ENCODE measurements around the gene SUCNR1. TPM values are rescaled to one million over a fixed set of nuclear protein-coding genes. Genes with fewer than 3 reads are reported as not detected.
A peak's percentile ranks its signal among the peaks of the same experiment; 100 is the strongest.

SUCNR1 gene
- total and polyA plus RNA-seq, 4 donors = 0.16 to 2.5 (median 1.1) TPM

DNA sequence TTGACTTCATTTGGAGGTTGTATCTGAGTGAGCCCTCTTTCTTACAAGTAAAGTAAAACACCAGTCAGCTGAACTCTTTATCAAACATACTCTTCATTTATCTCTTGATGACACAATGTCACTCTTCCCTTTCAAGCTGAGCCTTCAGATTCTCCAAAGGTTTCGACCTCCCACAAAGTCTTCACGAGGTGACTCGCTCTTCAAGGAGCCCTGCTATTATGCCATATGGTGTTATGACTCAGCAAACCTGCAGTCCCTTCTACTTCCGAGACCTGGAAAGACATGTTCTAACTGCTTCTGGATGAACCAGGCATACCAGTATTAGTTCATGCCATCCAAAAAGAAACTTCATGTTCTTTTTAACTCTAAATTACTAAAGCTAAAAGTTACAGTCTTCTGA, 36.4 kb upstream of the SUCNR1 start:
- 22 to 36% methylated on average over 4 of the region's 4 CpGs for WGBS, 2 donors
- H3K9me3 ChIP-seq (ENCODE audit: control insufficient read depth in 4 of 4, insufficient read depth in 3 of 4, low read length in 3 of 4) = no peaks in the 10 kb centered on the region
- no peaks in the 10 kb centered on the region for H3K36me3 ChIP-seq (ENCODE audit: control insufficient read depth in 4 of 4, insufficient read depth in 4 of 4, low read length in 4 of 4)
- H3K27me3 ChIP-seq (ENCODE audit: control insufficient read depth in 3 of 3, insufficient read depth in 3 of 3, low read length in 2 of 3) = no peaks in the 10 kb centered on the region
- peak; percentile 64 for ATAC-seq (ENCODE audit: insufficient read depth, low FRiP score)
- no peak overlapping the region for H3K27ac ChIP-seq (ENCODE audit: low read depth in 1 of 2, low read length in 1 of 2)
- no peak overlapping the region for H3K4me3 ChIP-seq
- DNase-seq = peak in 2 of 3 donors; percentile 26 to 29
- TF ChIP-seq, protein P1, sequence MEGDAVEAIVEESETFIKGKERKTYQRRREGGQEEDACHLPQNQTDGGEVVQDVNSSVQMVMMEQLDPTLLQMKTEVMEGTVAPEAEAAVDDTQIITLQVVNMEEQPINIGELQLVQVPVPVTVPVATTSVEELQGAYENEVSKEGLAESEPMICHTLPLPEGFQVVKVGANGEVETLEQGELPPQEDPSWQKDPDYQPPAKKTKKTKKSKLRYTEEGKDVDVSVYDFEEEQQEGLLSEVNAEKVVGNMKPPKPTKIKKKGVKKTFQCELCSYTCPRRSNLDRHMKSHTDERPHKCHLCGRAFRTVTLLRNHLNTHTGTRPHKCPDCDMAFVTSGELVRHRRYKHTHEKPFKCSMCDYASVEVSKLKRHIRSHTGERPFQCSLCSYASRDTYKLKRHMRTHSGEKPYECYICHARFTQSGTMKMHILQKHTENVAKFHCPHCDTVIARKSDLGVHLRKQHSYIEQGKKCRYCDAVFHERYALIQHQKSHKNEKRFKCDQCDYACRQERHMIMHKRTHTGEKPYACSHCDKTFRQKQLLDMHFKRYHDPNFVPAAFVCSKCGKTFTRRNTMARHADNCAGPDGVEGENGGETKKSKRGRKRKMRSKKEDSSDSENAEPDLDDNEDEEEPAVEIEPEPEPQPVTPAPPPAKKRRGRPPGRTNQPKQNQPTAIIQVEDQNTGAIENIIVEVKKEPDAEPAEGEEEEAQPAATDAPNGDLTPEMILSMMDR (IDR thresholded peaks at IDR 0.05; ENCODE audit: control extremely low read depth, extremely low read depth) = no peak
- H3K9ac ChIP-seq (ENCODE audit: insufficient read depth in 1 of 2, low read length in 2 of 2) = no peak overlapping the region
- peaks cover 0 to 11% (median 0%) of the 10 kb centered on the region in 5 donors for H3K4me1 ChIP-seq (ENCODE audit: control insufficient read depth in 5 of 5, insufficient read depth in 5 of 5, low read length in 5 of 5)

- Histone ChIP-seq H3K9ac (ENCODE audit: insufficient read depth in 1 of 2, low read length in 2 of 2) (no peak overlapping the region), H3K27me3 (ENCODE audit: control insufficient read depth in 3 of 3, insufficient read depth in 3 of 3, low read length in 2 of 3) (no peaks in the 10 kb centered on the region), H3K4me3 (no peak overlapping the region), H3K36me3 (ENCODE audit: control insufficient read depth in 4 of 4, insufficient read depth in 4 of 4, low read length in 4 of 4) (no peaks in the 10 kb centered on the region), H3K27ac (ENCODE audit: low read depth in 1 of 2, low read length in 1 of 2) (no peak overlapping the region), H3K9me3 (ENCODE audit: control insufficient read depth in 4 of 4, insufficient read depth in 3 of 4, low read length in 3 of 4) (no peaks in the 10 kb centered on the region), H3K4me1 (ENCODE audit: control insufficient read depth in 5 of 5, insufficient read depth in 5 of 5, low read length in 5 of 5) (peaks cover 0 to 11% (median 0%) of the 10 kb centered on the region in 5 donors)
- peak; percentile 86 for ATAC-seq (ENCODE audit: insufficient read depth, low FRiP score)
- 54 to 61% methylated on average over 19 of the region's 19 CpGs for WGBS, 2 donors
- TF ChIP-seq, protein P1 (IDR thresholded peaks at IDR 0.05; ENCODE audit: control extremely low read depth, extremely low read depth) = peak; percentile 73
- DNase-seq = peak; percentile 51 to 94 (median 90)
These were observed 34.7 kb upstream of the SUCNR1 start for GRCh38 chr3:151838574-151839312.

DNA sequence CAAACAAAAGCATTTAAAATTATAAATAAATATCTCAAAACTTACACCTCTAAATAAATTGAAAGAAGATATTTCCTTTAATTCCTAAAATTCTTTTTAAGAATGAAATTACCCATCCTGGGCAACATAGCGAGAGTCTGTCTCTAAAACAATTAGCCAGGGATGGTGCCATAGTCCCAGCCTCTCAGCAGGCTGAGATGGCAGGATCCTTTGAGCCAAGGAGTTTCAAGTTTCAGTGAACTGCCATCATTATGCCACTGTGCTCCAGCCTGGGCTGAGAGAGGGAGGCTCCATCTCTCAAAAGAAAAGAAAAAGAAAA, 34.2 kb upstream of the SUCNR1 start:
- no peak overlapping the region for H3K9ac ChIP-seq (ENCODE audit: insufficient read depth in 1 of 2, low read length in 2 of 2)
- WGBS, 2 donors = 86 to 90% methylated on average over 1 of the region's 1 CpG
- ATAC-seq (ENCODE audit: insufficient read depth, low FRiP score) (no peak), DNase-seq (no peak)
- peaks cover 0 to 11% (median 0%) of the 10 kb centered on the region in 5 donors for H3K4me1 ChIP-seq (ENCODE audit: control insufficient read depth in 5 of 5, insufficient read depth in 5 of 5, low read length in 5 of 5)
- H3K9me3 ChIP-seq (ENCODE audit: control insufficient read depth in 4 of 4, insufficient read depth in 3 of 4, low read length in 3 of 4) = no peaks in the 10 kb centered on the region
- TF ChIP-seq, protein P1 (IDR thresholded peaks at IDR 0.05; ENCODE audit: control extremely low read depth, extremely low read depth) = no peak
- H3K27ac ChIP-seq (ENCODE audit: low read depth in 1 of 2, low read length in 1 of 2) = no peak overlapping the region
- H3K4me3 ChIP-seq = no peak overlapping the region
- H3K36me3 ChIP-seq (ENCODE audit: control insufficient read depth in 4 of 4, insufficient read depth in 4 of 4, low read length in 4 of 4) = no peaks in the 10 kb centered on the region
- H3K27me3 ChIP-seq (ENCODE audit: control insufficient read depth in 3 of 3, insufficient read depth in 3 of 3, low read length in 2 of 3) = no peaks in the 10 kb centered on the region
